ENCODE data around the gene ZRANB3.

- TF ChIP-seq CTCF (conservative IDR thresholded peaks at IDR 0.05): no peak
- no peak for TF ChIP-seq EZH2 (IDR thresholded peaks at IDR 0.05; ENCODE audit: low read depth)
These were observed 76.4 kb downstream of the ZRANB3 start for GRCh38 chr2:135454608-135455007.
